IMR-90 (cell line): ENCODE results near the gene KY. TPM values are rescaled to one million over a fixed set of nuclear protein-coding genes. Genes with fewer than 3 reads are reported as not detected.

ENCODE experiments used
- ATAC-seq: fragments of 200-7000 bp; cut with Tn5 transposase; 2 replicates; pipeline ENCODE4 v1.9.1; 2020; ENCODE audit warnings: low read depth, mild to moderate bottlenecking, moderate library complexity
- BruUV-seq: library from RNA; stranded (reverse); fragments of 400-500 nt; replicated peaks from 2 replicates; lab custom pipeline; 2021; lab: Mats Ljungman, UMichigan
- CTCF ChIA-PET: fragments of 300-600 bp; formaldehyde crosslinking; extraction: SDS; loops from one replicate; lab custom pipeline; 2021; ENCODE audit warnings: antibody characterized with exemption; lab: Yijun Ruan, JAX
- POLR2A ChIA-PET: fragments of 300-600 bp; sonication (Branson Sonifier 250); formaldehyde crosslinking; loops from one replicate; lab custom pipeline; 2022; ENCODE audit warnings: antibody characterized with exemption; ENCODE audit not compliant: unreplicated experiment; lab: Charles Lee
- DNase-seq: peaks from one replicate; pipeline ENCODE4 v3.0.0; 2013
- H2AFZ ChIP-seq: replicated peaks from 2 replicates; pipeline ENCODE3; 2013; ENCODE audit warnings: low read length, mild to moderate bottlenecking; ENCODE audit not compliant: poor library complexity
- H2AK5ac ChIP-seq: 2 replicates; pipeline ENCODE4 v1.6.1; 2013; ENCODE audit warnings: low read depth, low read length, inconsistent platforms
- H2AK9ac ChIP-seq: replicated peaks from 2 replicates; pipeline ENCODE3; 2013; ENCODE audit warnings: mild to moderate bottlenecking, low read depth, low read length, moderate library complexity; ENCODE audit not compliant: poor library complexity
- H2BK120ac ChIP-seq: 2 replicates; pipeline ENCODE4 v1.6.1; 2013; ENCODE audit warnings: low read depth, low read length, inconsistent platforms
- H2BK15ac ChIP-seq: 3 replicates; pipeline ENCODE4 v1.6.1; 2013; ENCODE audit warnings: low read depth, low read length, inconsistent platforms
- H2BK20ac ChIP-seq: 2 replicates; pipeline ENCODE4 v1.6.1; 2013; ENCODE audit warnings: low read depth, mild to moderate bottlenecking, inconsistent platforms, low read length, moderate library complexity
- H2BK5ac ChIP-seq: 2 replicates; pipeline ENCODE4 v1.6.1; 2013; ENCODE audit warnings: mild to moderate bottlenecking, low read depth, low read length, inconsistent platforms; ENCODE audit not compliant: poor library complexity, severe bottlenecking
- H3K14ac ChIP-seq: replicated peaks from 2 replicates; pipeline ENCODE4 v1.6.1; 2013; ENCODE audit warnings: low read depth, low read length, inconsistent platforms
- H3K18ac ChIP-seq: 2 replicates; pipeline ENCODE4 v1.6.1; 2013; ENCODE audit warnings: low read depth, low read length, control low read depth
- H3K23ac ChIP-seq: 2 replicates; pipeline ENCODE4 v1.6.1; 2013; ENCODE audit warnings: low read depth, low read length, inconsistent platforms
- H3K27ac ChIP-seq: 2 replicates; pipeline ENCODE4 v1.5.1; 2013; ENCODE audit warnings: mild to moderate bottlenecking, control low read depth, low read length; ENCODE audit not compliant: insufficient read depth
- H3K27me3 ChIP-seq: 2 replicates; pipeline ENCODE4 v1.6.1; 2013; ENCODE audit warnings: low read length; ENCODE audit not compliant: control insufficient read depth, insufficient read depth
- H3K36me3 ChIP-seq: 2 replicates; pipeline ENCODE4 v1.6.1; 2013; ENCODE audit warnings: low read length, mixed read lengths; ENCODE audit not compliant: control insufficient read depth, insufficient read depth
- H3K4ac ChIP-seq: 2 replicates; pipeline ENCODE4 v1.6.1; 2013; ENCODE audit warnings: low read depth, low read length, inconsistent platforms
- H3K4me1 ChIP-seq: 2 replicates; pipeline ENCODE4 v1.6.1; 2013; ENCODE audit warnings: low read length, mixed read lengths; ENCODE audit not compliant: control insufficient read depth, insufficient read depth
- H3K4me2 ChIP-seq: 2 replicates; pipeline ENCODE4 v1.6.1; 2013; ENCODE audit warnings: low read depth, mild to moderate bottlenecking, control low read depth, low read length, moderate library complexity
- H3K4me3 ChIP-seq: 2 replicates; pipeline ENCODE4 v1.5.1; 2013; ENCODE audit warnings: low read depth, mild to moderate bottlenecking, control low read depth, low read length, moderate library complexity; ENCODE audit not compliant: insufficient read depth
- H3K56ac ChIP-seq: 2 replicates; pipeline ENCODE4 v1.6.1; 2013; ENCODE audit warnings: low read length, inconsistent platforms; ENCODE audit not compliant: insufficient read depth; ENCODE audit errors: extremely low read depth
- H3K79me1 ChIP-seq, 2 experiments: 2 replicates each; pipeline ENCODE4 v1.6.1; 2013; ENCODE audit warnings: low read length in 2 of 2, inconsistent platforms in 1 of 2, low read depth in 1 of 2
- H3K9ac ChIP-seq: 2 replicates; pipeline ENCODE4 v1.6.1; 2013; ENCODE audit warnings: low read depth, low read length, control low read depth
- H3K9me1 ChIP-seq: 2 replicates; pipeline ENCODE4 v1.6.1; 2013; ENCODE audit warnings: low read length, inconsistent platforms; ENCODE audit not compliant: insufficient read depth
- H3K9me3 ChIP-seq: 2 replicates; pipeline ENCODE4 v1.6.1; 2013; ENCODE audit warnings: low read length; ENCODE audit not compliant: control insufficient read depth, insufficient read depth
- H4K20me1 ChIP-seq: 2 replicates; pipeline ENCODE4 v1.6.1; 2013; ENCODE audit warnings: low read length, inconsistent platforms; ENCODE audit not compliant: insufficient read depth
- H4K5ac ChIP-seq: 2 replicates; pipeline ENCODE4 v1.6.1; 2013; ENCODE audit warnings: mild to moderate bottlenecking, low read depth, low read length, control low read depth
- H4K8ac ChIP-seq, 2 experiments: 2 replicates each; pipeline ENCODE4 v1.6.1; 2013; ENCODE audit warnings: low read depth in 2 of 2, low read length in 2 of 2, control low read depth in 1 of 2, inconsistent platforms in 1 of 2
- H4K91ac ChIP-seq: 2 replicates; pipeline ENCODE4 v1.6.1; 2013; ENCODE audit warnings: low read depth, low read length, inconsistent platforms; ENCODE audit not compliant: insufficient read depth
- BHLHE40 ChIP-seq: fragments of 150-350 bp; IDR thresholded peaks from 2 replicates; pipeline ENCODE4 v1.6.1; 2016; ENCODE audit warnings: mild to moderate bottlenecking, low read depth, low read length
- CEBPB ChIP-seq: IDR thresholded peaks from 2 replicates; pipeline ENCODE4 v1.6.1; 2012; ENCODE audit warnings: low read depth, low read length, improper control_type of control experiment
- CHD1 ChIP-seq: IDR thresholded peaks from 2 replicates; pipeline ENCODE4 v1.6.1; 2012; ENCODE audit warnings: low read depth, low read length, improper control_type of control experiment
- CTCF ChIP-seq: conservative IDR thresholded peaks from 2 replicates; pipeline ENCODE4 v1.5.1; 2012; ENCODE audit warnings: mild to moderate bottlenecking, low read depth, low read length, improper control_type of control experiment
- ELK1 ChIP-seq: fragments of 150-350 bp; IDR thresholded peaks from 2 replicates; pipeline ENCODE4 v1.6.1; 2016; ENCODE audit warnings: low read depth, mild to moderate bottlenecking, low read length, moderate library complexity, borderline replicate concordance
- FOS ChIP-seq: fragments of 150-350 bp; IDR thresholded peaks from 2 replicates; pipeline ENCODE4 v1.6.1; 2016; ENCODE audit warnings: low read depth, low read length
- MAFK ChIP-seq: IDR thresholded peaks from 2 replicates; pipeline ENCODE4 v1.6.1; 2012; ENCODE audit warnings: low read depth, low read length, improper control_type of control experiment
- MAZ ChIP-seq: IDR thresholded peaks from 2 replicates; pipeline ENCODE4 v1.6.1; 2012; ENCODE audit warnings: low read depth, mild to moderate bottlenecking, low read length, improper control_type of control experiment, moderate library complexity, borderline replicate concordance
- MXI1 ChIP-seq: IDR thresholded peaks from 2 replicates; pipeline ENCODE4 v1.6.1; 2012; ENCODE audit warnings: low read depth, mild to moderate bottlenecking, low read length, moderate library complexity, borderline replicate concordance
- NFE2L2 ChIP-seq: fragments of 150-350 bp; IDR thresholded peaks from 2 replicates; pipeline ENCODE4 v1.6.1; 2016; ENCODE audit warnings: low read depth, mild to moderate bottlenecking, low read length
- POLR2A ChIP-seq: IDR thresholded peaks from 2 replicates; pipeline ENCODE4 v1.6.1; 2012; ENCODE audit warnings: mild to moderate bottlenecking, low read depth, low read length
- RAD21 ChIP-seq: IDR thresholded peaks from 2 replicates; pipeline ENCODE4 v1.6.1; 2012; ENCODE audit warnings: low read length, improper control_type of control experiment
- RCOR1 ChIP-seq: IDR thresholded peaks from 2 replicates; pipeline ENCODE4 v1.6.1; 2012; ENCODE audit warnings: mild to moderate bottlenecking, low read length, improper control_type of control experiment; ENCODE audit not compliant: insufficient replicate concordance
- RFX5 ChIP-seq: IDR thresholded peaks from 2 replicates; pipeline ENCODE4 v1.8.0; 2012; ENCODE audit warnings: low read depth, mild to moderate bottlenecking, low read length, moderate library complexity
- SMC3 ChIP-seq: fragments of 150-350 bp; IDR thresholded peaks from 2 replicates; pipeline ENCODE4 v1.6.1; 2016; ENCODE audit warnings: low read depth, mild to moderate bottlenecking, antibody characterized with exemption, low read length, moderate library complexity
- USF2 ChIP-seq: fragments of 150-350 bp; IDR thresholded peaks from 2 replicates; pipeline ENCODE4 v1.6.1; 2017; ENCODE audit warnings: mild to moderate bottlenecking, antibody characterized with exemption, low read length, low read depth
- WGBS, 2 experiments: methylation state at CpG; one replicate each; pipeline versions ENCODE4 v1.1.5 to v1.1.7; 2013; ENCODE audit warnings: missing lambda C conversion rate in 2 of 2; ENCODE audit not compliant: insufficient read length in 1 of 2; ENCODE audit errors: extremely low coverage in 2 of 2; 5-methylcytosine and 5-hydroxymethylcytosine counted together
- dilution Hi-C: fragments of 300-500 bp; cut with HindIII; formaldehyde crosslinking; loops from one replicate; pipeline ENCODE4 v1.14.3; 2018; ENCODE audit warnings: low sequenced_read_pairs; ENCODE audit not compliant: unreplicated experiment
- in situ Hi-C: fragments of 300-500 bp; cut with MboI; formaldehyde crosslinking; loops from 3 replicates; pipeline ENCODE4 v1.14.3; 2019; ENCODE audit warnings: low sequenced_read_pairs, inconsistent platforms, mixed read lengths
- intact Hi-C: fragments of 100-400 bp; cut with micrococcal nuclease; formaldehyde crosslinking; loops from 2 replicates; pipeline ENCODE4 v1.10.0; 2022
- polyA plus RNA-seq, 3 experiments: library from polyadenylated mRNA; depleted of rRNA; stranded (reverse); fragments of >200 nt; gene quantifications; 2 replicates each; pipeline ENCODE4 v1.2.3, GENCODE V29; 2012; ENCODE audit warnings: low replicate concordance in 1 of 3
- total RNA-seq: library from RNA; depleted of rRNA; stranded (reverse); fragments of >200 nt; gene quantifications from 2 replicates; pipeline ENCODE4 v1.2.3, GENCODE V29; 2012

KY gene
- total and polyA plus RNA-seq, 2 of the 4 experiments (the other 2 are of a cell fraction), result under 0.01 to 0.09 TPM

- Histone ChIP-seq H2AFZ (no peak overlapping the region), H3K9ac (no peak overlapping the region), H3K14ac (no peak overlapping the region), H2BK5ac (no peak overlapping the region), H3K79me1 (no peaks in the 10 kb centered on the region), H3K27me3 (peaks cover 38% of the 10 kb centered on the region; the same call in 1 of the 2 replicates), H3K4ac (no peak overlapping the region), H2BK15ac (no peak overlapping the region), H2AK5ac (no peak overlapping the region), H2AK9ac (no peak overlapping the region), H4K5ac (no peak overlapping the region), H4K91ac (no peak overlapping the region), H3K4me2 (no peak overlapping the region), H3K4me3 (no peak overlapping the region), H3K36me3 (no peaks in the 10 kb centered on the region), H2BK120ac (no peak overlapping the region), H3K9me3 (no peaks in the 10 kb centered on the region), H3K27ac (no peak overlapping the region), H4K20me1 (no peaks in the 10 kb centered on the region), H3K23ac (no peak overlapping the region), H3K18ac (no peak overlapping the region), H3K4me1 (peaks cover 2% of the 10 kb centered on the region; the same call in 1 of the 2 replicates), H4K8ac (no peak overlapping the region), H3K9me1 (no peaks in the 10 kb centered on the region), H3K56ac (no peak overlapping the region), H2BK20ac (no peak overlapping the region)
- BruUV-seq, result no TSS peak
- WGBS, 2 experiments, result 28% methylated on average over 4 of the region's 6 CpGs; no CpG with 5 or more reads in 1 of the 2 experiments
- DNase-seq (no peak), ATAC-seq (no peak)
- intact Hi-C loops, result no loop called here
- dilution Hi-C loops, result no loop called here
- in situ Hi-C loops, result loop anchor here (10.0 kb wide), 1 partner anchor 1289 kb away; no protein-coding TSS in a partner anchor
- ChIA-PET CTCF (no interaction called here), POLR2A (no interaction called here)
- TF ChIP-seq POLR2A (no peak), RCOR1 (no peak), MAZ (no peak), RAD21 (no peak), BHLHE40 (no peak), CTCF (no peak), CEBPB (no peak), MAFK (no peak), RFX5 (no peak), NFE2L2 (no peak), ELK1 (no peak), USF2 (no peak), FOS (no peak), SMC3 (no peak), CHD1 (no peak), MXI1 (no peak)
Observed at GRCh38 chr3:134605556-134605955, 45.3 kb downstream of the KY start.
